ENCODE results near the gene FBLIM1. TPM values are rescaled to one million over a fixed set of nuclear protein-coding genes. Genes with fewer than 3 reads are reported as not detected.
A peak's percentile ranks its signal among the peaks of the same experiment; 100 is the strongest.

The FBLIM1 gene, protein sequence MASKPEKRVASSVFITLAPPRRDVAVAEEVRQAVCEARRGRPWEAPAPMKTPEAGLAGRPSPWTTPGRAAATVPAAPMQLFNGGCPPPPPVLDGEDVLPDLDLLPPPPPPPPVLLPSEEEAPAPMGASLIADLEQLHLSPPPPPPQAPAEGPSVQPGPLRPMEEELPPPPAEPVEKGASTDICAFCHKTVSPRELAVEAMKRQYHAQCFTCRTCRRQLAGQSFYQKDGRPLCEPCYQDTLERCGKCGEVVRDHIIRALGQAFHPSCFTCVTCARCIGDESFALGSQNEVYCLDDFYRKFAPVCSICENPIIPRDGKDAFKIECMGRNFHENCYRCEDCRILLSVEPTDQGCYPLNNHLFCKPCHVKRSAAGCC
- total RNA-seq, result not detected in 2 replicates

DNA sequence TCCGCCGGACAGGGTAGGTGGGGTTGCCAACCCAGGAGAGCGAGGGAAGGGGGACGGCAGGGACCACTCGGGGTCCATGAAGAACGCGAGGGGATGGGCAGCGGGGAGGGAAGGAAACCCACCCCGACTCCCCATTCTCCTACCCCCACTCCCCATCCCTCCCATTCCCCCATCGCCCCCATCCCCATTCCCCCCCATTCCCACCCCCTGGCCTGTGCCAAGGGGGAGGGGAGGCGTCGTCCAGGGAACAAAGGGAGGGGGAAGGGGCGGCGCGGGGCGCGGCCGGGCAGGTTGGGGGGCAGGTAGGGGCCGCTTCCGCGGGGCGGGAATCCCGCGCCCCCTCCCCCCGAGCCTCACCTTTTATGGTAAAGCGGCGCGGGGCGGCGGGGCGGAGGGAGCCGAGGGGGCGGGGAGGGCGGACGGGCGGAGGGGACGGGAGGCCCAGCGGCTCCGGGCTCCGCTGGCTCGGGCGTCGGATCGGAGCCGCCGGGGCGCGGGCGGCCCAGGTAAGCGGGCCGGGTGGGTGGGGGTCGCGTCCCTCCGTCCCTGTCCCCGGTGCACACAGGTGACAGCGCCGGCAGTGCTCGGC lies at the start of gene FBLIM1:
Gene FBLIM1, plus strand, starts transcription at position 453 of the 589 bp plus-strand sequence. CDS start 6,189 bp downstream, outside the sequence.
- intact Hi-C loops (cut with micrococcal nuclease), result no loop called here
- H3K9me3 Mint-ChIP-seq, result no peaks in the 10 kb centered on the region
- H3K36me3 Mint-ChIP-seq (ENCODE audit: low read depth), result no peaks in the 10 kb centered on the region
- no peak for DNase-seq
- H3K4me3 Mint-ChIP-seq, result peak within 1 kb of the TSS; percentile 68
- H3K27ac Mint-ChIP-seq, result no peak within 1 kb of the TSS
- peaks cover 55% of the 10 kb centered on the region for H3K27me3 Mint-ChIP-seq
- H3K4me1 Mint-ChIP-seq, result peaks cover 5% of the 10 kb centered on the region

GRCh38 chr1:15709226-15709625 lies 49.4 kb upstream of the FBLIM1 start:
- Mint-ChIP-seq H3K4me3 (no peak overlapping the region), H3K36me3 (ENCODE audit: low read depth) (peaks cover 9% of the 10 kb centered on the region), H3K27ac (no peak overlapping the region), H3K9me3 (no peaks in the 10 kb centered on the region), H3K4me1 (peaks cover 3% of the 10 kb centered on the region), H3K27me3 (no peaks in the 10 kb centered on the region)
- intact Hi-C loops (cut with micrococcal nuclease), result no loop called here
- DNase-seq, result no peak

GRCh38 chr1:15712168-15712567 lies 46.4 kb upstream of the FBLIM1 start:
- Mint-ChIP-seq H3K36me3 (ENCODE audit: low read depth) (peaks cover 5% of the 10 kb centered on the region), H3K27me3 (no peaks in the 10 kb centered on the region), H3K4me1 (no peaks in the 10 kb centered on the region), H3K9me3 (no peaks in the 10 kb centered on the region), H3K27ac (no peak overlapping the region), H3K4me3 (no peak overlapping the region)
- DNase-seq, result no peak
- intact Hi-C loops (cut with micrococcal nuclease), result no loop called here

DNA sequence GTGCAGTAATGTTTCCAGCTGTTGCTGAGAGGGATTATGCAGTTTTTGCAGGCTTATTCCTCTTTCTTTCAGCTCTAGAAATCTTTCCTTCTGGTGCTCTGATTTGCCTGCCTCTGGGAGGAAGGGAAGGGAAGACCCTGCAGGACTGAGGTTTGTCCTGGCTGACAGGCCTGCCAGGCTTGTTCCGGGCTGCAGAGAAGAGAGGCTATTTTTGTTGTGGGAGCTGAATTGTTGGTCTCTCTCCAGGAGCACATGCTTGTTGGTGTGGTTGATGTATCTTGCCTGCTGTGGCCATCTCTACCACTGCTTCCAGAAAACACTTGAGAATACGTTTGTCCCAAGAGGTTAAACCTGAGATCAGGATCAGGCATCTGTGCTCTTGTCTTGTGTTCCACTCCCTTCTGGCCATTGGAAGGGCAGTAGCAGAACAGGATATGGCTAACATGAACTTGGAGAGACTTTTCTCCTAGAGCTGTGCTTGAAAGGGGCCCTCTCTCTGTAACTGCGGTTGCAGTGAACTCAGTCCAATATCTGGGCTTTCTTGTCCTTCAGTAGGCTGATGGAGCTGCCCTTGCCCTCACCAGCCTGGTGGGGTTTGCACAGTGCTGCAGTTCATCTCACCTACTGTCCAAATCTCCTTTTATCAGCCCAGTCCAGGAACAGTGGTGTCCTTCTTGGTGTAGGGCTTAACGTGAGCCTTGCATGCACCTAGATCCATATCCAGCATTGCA lies 44.0 kb upstream of the FBLIM1 start:
- DNase-seq, result no peak
- no peaks in the 10 kb centered on the region for H3K27me3 Mint-ChIP-seq
- no peaks in the 10 kb centered on the region for H3K4me1 Mint-ChIP-seq
- H3K27ac Mint-ChIP-seq, result peak overlapping the region; percentile 34
- H3K9me3 Mint-ChIP-seq, result no peaks in the 10 kb centered on the region
- peaks cover 8% of the 10 kb centered on the region for H3K36me3 Mint-ChIP-seq (ENCODE audit: low read depth)
- intact Hi-C loops (cut with micrococcal nuclease), result no loop called here
- no peak overlapping the region for H3K4me3 Mint-ChIP-seq

GRCh38 chr1:15717418-15718125 lies 41.0 kb upstream of the FBLIM1 start:
- Mint-ChIP-seq H3K27ac (no peak overlapping the region), H3K36me3 (ENCODE audit: low read depth) (peaks cover 15% of the 10 kb centered on the region), H3K9me3 (no peaks in the 10 kb centered on the region), H3K27me3 (no peaks in the 10 kb centered on the region), H3K4me3 (no peak overlapping the region), H3K4me1 (no peaks in the 10 kb centered on the region)
- intact Hi-C loops (cut with micrococcal nuclease), result no loop called here
- DNase-seq, result no peak

- H3K9me3 Mint-ChIP-seq, result no peaks in the 10 kb centered on the region
- H3K4me1 Mint-ChIP-seq, result no peaks in the 10 kb centered on the region
- intact Hi-C loops (cut with micrococcal nuclease), result no loop called here
- no peak for DNase-seq
- H3K4me3 Mint-ChIP-seq, result no peak overlapping the region
- no peak overlapping the region for H3K27ac Mint-ChIP-seq
- peaks cover 17% of the 10 kb centered on the region for H3K36me3 Mint-ChIP-seq (ENCODE audit: low read depth)
- H3K27me3 Mint-ChIP-seq, result no peaks in the 10 kb centered on the region
Observed at GRCh38 chr1:15718199-15718601, 40.4 kb upstream of the FBLIM1 start.

GRCh38 chr1:15719381-15720120 lies 39.0 kb upstream of the FBLIM1 start:
- no peaks in the 10 kb centered on the region for H3K4me1 Mint-ChIP-seq

DNA sequence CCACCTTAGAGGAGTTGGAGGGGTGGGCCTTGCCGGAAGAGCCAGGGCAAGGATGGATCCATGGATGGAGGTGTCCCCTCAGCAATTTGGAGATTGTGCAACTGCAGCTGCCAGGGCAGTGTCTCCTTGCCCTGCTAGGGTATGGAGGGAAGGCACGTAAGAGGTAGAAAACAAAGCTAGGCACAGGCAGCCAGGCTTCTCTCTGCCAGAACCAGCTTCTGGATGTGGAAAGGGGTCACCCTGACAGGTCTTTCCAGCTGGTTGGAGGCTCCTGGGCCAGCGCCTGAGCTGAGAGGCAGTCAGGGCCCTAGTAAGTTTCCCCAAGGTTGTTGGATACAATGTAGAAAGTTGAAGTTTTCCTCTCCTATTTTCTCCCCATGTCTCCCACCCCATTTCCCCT lies 37.7 kb upstream of the FBLIM1 start:
- Mint-ChIP-seq H3K27me3 (no peaks in the 10 kb centered on the region), H3K27ac (no peak overlapping the region), H3K4me1 (no peaks in the 10 kb centered on the region), H3K36me3 (ENCODE audit: low read depth) (peaks cover 17% of the 10 kb centered on the region), H3K4me3 (no peak overlapping the region), H3K9me3 (no peaks in the 10 kb centered on the region)
- intact Hi-C loops (cut with micrococcal nuclease), result no loop called here
- DNase-seq, result no peak

More at GRCh38 chr1:15719381-15720120, 39.0 kb upstream of the FBLIM1 start:
- Mint-ChIP-seq H3K9me3 (no peaks in the 10 kb centered on the region), H3K27me3 (no peaks in the 10 kb centered on the region), H3K27ac (no peak overlapping the region), H3K4me3 (no peak overlapping the region), H3K36me3 (ENCODE audit: low read depth) (peaks cover 17% of the 10 kb centered on the region)
- intact Hi-C loops (cut with micrococcal nuclease), result no loop called here
- DNase-seq, result no peak

DNA sequence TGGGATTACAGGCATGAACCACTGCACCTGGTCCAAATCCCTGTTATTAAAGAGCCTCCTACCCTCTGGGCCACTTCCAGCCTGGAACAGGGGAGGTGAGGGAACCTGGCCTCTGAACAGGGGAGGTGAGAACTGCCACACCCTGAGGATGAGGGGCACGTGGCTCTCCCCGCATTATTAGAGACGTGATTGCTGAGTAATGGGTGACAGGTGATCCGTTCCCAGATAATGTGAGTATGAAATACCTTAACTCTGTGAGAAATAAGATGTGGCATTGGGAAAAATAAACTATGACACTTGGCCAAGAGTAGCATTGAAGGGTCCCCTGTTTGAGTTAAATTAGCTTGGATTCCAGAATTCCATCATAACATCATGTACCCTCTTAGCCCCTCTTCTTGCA lies 36.2 kb upstream of the FBLIM1 start:
- intact Hi-C loops (cut with micrococcal nuclease), result no loop called here
- Mint-ChIP-seq H3K27me3 (no peaks in the 10 kb centered on the region), H3K36me3 (ENCODE audit: low read depth) (peaks cover 19% of the 10 kb centered on the region), H3K9me3 (no peaks in the 10 kb centered on the region), H3K27ac (no peak overlapping the region), H3K4me1 (no peaks in the 10 kb centered on the region), H3K4me3 (no peak overlapping the region)
- no peak for DNase-seq

DNA sequence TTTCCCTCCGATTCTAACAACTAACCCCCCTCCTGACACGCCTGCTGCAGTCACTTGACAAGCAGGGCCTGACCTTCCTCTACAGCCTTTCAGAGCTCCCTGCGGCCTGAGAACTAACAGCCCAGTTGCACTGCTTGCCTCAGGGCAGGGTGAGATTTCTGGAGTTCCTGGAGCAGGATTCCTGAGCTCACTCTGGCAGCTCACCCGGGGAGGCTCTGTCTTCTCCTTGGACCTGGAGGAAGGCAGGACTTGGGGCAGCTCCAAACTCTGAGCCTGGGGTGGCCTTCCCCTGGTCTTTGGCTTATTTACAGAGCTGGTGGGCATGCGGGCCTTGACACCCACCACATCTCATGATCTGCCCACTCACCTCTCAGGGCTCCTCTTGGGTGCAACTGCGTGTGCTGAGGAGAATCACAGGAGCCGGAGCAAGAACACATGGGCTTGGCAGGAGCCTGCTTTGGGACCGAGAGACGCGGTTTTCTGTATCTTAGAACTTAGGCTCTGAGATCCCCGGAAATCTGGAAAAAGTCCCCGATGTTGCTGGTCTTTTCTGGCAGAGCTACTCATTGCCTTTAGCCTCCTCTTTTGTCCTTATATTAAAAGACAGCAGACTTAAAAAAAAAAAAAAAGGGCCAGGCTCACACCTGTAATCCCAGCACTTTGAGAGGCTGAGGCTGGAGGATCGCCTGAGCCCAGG lies 35.6 kb upstream of the FBLIM1 start:
- no peaks in the 10 kb centered on the region for H3K4me1 Mint-ChIP-seq
- H3K27me3 Mint-ChIP-seq, result no peaks in the 10 kb centered on the region
- H3K9me3 Mint-ChIP-seq, result no peaks in the 10 kb centered on the region
- no peak for DNase-seq
- intact Hi-C loops (cut with micrococcal nuclease), result no loop called here
- peaks cover 20% of the 10 kb centered on the region for H3K36me3 Mint-ChIP-seq (ENCODE audit: low read depth)
- H3K4me3 Mint-ChIP-seq, result no peak overlapping the region
- peak overlapping the region; percentile 37 for H3K27ac Mint-ChIP-seq

DNA sequence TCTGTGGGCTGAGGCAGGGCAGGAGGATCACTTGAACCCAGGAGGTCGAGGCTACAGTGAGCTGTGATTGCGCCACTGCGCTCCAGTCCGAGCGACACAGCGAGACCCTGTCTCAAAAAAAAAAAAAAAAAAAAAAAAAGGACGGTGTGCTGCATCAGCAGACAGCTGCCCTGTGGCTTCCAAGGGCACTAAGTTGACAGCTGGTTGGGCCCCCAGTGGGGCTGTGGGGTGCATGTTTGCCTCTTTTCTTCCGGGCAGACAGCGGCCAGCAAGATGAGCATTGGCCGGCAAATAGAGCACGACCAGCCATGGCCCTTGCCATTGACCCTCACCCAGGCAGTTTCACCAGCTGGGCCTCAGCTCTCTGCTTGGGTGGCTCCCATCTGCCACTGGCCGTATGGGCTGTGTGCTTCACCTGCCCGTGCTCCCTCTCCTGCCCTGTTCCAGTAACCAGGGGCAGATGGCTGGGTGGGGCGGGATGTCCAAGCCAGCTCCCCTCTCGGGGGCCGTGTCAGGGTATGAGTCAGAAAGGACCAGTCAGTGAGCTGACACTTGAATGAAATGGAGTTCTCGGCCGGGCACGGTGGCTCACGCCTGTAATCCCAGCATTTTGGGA lies 34.9 kb upstream of the FBLIM1 start:
- H3K36me3 Mint-ChIP-seq (ENCODE audit: low read depth), result peaks cover 23% of the 10 kb centered on the region
- no peak overlapping the region for H3K4me3 Mint-ChIP-seq
- no peaks in the 10 kb centered on the region for H3K27me3 Mint-ChIP-seq
- DNase-seq, result no peak
- intact Hi-C loops (cut with micrococcal nuclease), result no loop called here
- no peak overlapping the region for H3K27ac Mint-ChIP-seq
- no peaks in the 10 kb centered on the region for H3K4me1 Mint-ChIP-seq
- no peaks in the 10 kb centered on the region for H3K9me3 Mint-ChIP-seq

- intact Hi-C loops (cut with micrococcal nuclease), result no loop called here
- Mint-ChIP-seq H3K27me3 (no peaks in the 10 kb centered on the region), H3K4me1 (no peaks in the 10 kb centered on the region), H3K4me3 (no peak overlapping the region), H3K36me3 (ENCODE audit: low read depth) (peaks cover 24% of the 10 kb centered on the region), H3K9me3 (no peaks in the 10 kb centered on the region), H3K27ac (no peak overlapping the region)
- no peak for DNase-seq
Observed at GRCh38 chr1:15724949-15725880, 33.4 kb upstream of the FBLIM1 start.
